GM10266 (cell line): ENCODE measurements around the gene PARD3B.
"Not testable (repeated sequence)": the region's sequence is repeated elsewhere in the genome, so short reads cannot be mapped to it uniquely, and the experiment has no call there.

Experiments
- DNase-seq: peaks from one replicate; pipeline ENCODE4 v3.0.0; 2012; ENCODE audit errors: extremely low spot score
- TF ChIP-seq, protein P1 (sequence below): IDR thresholded peaks from 2 replicates; pipeline ENCODE4 v1.5.1; 2012; ENCODE audit warnings: mild to moderate bottlenecking, low read depth; ENCODE audit not compliant: control insufficient read depth, insufficient read depth; ENCODE audit errors: missing control alignments

Gene PARD3B

DNA sequence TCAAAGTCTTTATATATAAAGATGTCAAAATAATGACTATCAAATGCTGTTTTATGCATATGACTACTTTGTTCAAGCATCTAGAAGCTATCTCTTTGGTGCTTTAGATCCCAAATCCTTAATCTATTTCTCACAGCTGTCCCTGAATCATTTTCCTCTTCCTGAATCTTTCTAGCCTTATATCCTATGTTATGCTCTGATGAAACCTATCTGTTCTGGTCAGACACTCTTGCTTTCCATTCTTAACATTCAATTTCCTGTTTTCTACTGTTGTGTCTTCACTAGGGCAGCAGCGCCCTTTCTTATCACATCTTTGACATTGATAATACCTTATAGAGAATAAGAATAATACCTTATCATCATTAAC is 6.3 kb upstream of the PARD3B start:
- TF ChIP-seq, protein P1, sequence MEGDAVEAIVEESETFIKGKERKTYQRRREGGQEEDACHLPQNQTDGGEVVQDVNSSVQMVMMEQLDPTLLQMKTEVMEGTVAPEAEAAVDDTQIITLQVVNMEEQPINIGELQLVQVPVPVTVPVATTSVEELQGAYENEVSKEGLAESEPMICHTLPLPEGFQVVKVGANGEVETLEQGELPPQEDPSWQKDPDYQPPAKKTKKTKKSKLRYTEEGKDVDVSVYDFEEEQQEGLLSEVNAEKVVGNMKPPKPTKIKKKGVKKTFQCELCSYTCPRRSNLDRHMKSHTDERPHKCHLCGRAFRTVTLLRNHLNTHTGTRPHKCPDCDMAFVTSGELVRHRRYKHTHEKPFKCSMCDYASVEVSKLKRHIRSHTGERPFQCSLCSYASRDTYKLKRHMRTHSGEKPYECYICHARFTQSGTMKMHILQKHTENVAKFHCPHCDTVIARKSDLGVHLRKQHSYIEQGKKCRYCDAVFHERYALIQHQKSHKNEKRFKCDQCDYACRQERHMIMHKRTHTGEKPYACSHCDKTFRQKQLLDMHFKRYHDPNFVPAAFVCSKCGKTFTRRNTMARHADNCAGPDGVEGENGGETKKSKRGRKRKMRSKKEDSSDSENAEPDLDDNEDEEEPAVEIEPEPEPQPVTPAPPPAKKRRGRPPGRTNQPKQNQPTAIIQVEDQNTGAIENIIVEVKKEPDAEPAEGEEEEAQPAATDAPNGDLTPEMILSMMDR = no peak

DNA sequence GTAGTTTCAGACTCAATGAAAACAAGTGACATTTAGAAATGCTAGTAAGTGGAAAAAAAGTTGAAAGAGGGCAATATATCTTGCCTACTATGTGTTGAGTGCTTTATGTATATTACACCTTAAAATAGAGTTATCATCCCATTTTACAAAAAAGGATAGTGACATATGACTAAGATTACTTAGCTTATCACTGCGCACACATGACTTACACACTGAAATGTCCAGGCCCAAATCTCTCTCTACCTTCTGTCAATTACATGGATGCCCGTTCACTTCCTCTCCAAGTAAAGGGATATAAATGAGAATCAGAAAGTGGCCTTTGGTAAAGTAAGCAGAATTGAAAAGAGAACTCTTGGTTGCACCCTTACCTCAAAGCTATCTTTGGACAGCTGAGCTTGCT is 3.6 kb upstream of the PARD3B start:
- TF ChIP-seq, protein P1 = no peak
- no peak for DNase-seq

More for the DNA sequence above, 6.3 kb upstream of the PARD3B start:
- DNase-seq = no peak

DNA sequence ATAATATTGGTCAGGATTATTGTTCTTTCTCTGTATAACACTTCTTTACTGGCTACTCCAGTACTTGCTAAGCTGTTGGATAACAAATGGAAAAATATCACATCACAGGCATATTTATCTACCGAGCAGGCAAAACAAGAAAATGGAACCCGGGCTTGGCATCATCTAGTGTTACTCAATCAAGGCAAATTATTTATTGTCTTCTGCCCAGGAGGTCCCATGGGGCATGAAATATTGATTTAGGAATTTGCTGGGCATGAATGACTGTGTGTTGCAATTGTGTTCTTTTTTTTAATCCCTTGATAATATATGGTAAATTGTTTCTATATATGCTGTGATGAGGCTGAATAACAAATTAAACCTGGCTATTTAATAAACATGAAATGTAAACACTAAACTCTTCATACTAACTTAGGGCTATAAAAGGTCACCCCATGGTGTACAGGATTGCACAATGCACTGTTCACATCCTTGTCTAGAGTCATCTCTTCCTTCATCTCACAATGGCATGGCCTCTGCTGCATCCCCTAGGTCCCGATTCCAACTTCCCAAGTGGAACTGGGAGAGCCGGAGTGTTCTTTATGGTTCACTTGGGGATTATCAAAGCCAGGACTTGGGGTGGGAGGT is 2.2 kb upstream of the PARD3B start:
- DNase-seq = no peak

DNA sequence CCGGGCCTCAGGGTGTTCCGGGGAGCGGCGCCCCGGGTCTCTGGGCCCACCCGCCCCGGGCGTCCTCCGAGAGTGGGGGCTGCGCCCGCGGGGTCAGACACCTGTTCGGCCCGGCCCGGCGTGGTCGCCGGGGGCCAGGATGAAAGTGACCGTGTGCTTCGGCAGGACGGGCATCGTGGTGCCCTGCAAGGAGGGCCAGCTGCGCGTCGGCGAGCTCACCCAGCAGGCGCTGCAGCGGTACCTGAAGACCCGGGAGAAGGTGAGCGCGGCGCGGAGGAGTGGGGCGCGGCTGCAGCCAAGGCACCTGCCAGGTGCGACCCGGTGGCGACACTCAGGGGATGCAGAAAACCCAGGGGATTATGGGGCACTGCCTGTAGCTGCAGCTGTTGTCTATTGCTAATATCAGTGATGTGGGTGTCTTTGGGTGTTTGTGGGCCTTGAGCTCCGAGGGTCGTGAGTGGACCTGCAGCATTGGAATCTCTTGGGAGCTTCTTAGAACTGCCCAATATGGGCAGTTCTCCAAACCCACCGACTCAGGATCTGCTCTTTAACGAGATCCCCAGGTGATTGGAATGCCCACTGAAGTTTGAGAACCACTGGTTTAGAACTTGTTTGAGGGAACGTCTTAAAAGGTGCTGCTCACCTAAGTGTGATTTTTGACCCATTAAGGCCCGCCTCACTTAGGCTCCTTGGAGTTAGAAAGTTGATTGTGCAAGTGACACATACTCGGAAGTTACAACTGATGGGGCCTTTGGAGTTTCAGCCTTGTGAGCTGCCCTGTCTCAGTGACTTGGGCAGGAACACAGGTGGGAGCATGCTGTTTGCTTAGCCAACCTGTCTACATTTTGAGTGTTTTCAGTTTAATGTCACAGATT is 823 bp downstream of the PARD3B start:
- DNase-seq = no peak
- TF ChIP-seq, protein P1 = no peak

More for the DNA sequence above, 2.2 kb upstream of the PARD3B start:
- TF ChIP-seq, protein P1 = no peak

DNA sequence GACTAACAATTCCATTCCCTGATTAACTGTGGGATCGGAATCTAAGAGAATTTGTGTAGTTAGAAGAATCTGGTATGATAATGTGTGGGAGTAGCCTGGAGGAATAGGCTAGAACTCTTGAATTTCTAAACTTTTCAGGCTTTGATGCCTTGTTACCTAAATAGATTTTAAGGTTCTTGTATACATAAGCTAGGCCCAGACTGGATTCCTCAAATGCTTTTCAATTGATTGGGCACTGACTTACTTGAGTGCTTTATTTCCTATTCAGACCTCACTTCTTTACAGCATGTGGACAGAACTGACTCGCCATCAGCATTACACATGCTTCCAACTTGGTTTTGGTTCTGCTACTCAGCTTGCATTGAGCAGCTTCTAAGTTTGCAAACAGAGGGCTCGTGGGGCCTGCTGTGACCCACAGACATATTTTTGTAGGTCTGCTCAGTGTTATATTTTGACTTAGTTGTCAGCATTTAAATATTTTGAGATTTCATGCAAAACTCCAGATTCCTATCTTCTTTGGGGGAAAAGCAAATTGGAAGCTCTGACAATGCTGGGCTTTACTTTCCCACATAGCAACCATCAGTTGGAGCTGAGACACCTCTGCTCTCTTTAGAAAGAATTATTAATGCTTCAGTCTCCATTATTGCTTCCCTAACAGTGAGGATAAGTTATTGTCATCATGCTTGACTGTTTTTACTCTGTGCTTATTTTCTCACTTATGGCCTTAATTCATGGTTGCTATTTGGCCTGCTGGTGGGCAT is 5.7 kb downstream of the PARD3B start:
- DNase-seq = no peak
- TF ChIP-seq, protein P1 = no peak

DNA sequence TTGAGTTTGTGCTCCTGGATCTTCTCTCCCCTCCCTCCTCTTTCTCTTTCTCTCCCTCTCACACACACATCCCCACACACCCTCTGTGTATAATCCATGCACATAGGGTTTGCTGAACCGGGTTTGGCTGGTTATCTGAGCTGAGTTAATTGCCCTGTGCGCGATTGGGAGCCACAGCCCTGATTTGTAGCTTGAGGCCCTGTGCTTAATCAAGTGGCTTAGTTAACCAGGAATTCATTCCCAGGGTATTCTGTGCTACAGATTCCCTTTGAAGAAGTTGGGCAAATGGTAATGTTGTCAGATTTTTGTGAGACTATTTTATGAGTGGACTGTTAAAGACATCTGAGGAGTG is 6.2 kb downstream of the PARD3B start:
- TF ChIP-seq, protein P1 = no peak
- DNase-seq = no peak

DNA sequence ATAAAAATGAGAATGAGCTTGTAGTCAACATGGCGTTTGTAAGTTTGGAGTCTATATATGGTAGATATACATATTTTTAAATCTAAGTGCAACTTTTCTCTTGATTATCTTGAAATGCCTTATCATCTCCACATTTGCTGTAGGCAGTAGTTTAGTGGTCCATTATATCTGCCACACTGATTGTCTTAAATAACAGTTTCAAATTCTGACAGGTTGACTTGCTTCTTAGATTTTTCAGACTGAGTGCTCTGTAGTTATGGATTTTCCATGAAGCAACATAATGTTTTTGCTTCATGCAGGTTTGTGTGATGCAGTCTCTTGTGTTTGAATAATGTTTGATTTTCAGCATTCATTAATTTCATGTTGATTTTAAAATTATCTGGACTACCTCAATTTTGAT is 12.3 kb downstream of the PARD3B start:
- no peak for DNase-seq
- TF ChIP-seq, protein P1 = no peak

DNA sequence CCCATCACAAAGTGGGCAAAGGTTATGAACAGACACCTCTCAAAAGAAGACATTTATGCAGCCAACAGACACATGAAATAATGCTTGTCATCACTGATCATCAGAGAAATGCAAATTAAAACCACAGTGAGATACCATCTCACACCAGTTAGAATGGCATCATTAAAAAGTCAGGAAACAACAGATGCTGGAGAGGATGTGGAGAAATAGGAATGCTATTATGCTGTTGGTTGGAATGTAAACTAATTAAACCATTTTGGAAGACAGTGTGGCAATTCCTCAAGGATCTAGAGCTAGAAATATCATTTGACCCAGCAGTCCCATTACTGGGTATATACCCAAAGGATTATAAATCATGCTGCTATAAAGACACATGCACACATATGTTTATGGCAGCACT is 14.1 kb downstream of the PARD3B start:
- not testable (repeated sequence) for DNase-seq
